Calu3 (cell line): ENCODE data around the gene USP32. TPM values are rescaled to one million over a fixed set of nuclear protein-coding genes. Genes with fewer than 3 reads are reported as not detected.
"Not testable (repeated sequence)": the region's sequence is repeated elsewhere in the genome, so short reads cannot be mapped to it uniquely, and the experiment has no call there.

ENCODE experiments used
- BruUV-seq: library from RNA; stranded (reverse); fragments of 400-500 nt; replicated peaks from 2 replicates; lab custom pipeline; 2021; lab: Mats Ljungman, UMichigan
- CTCF ChIA-PET: fragments of 300-600 bp; sonication (Branson Sonifier 250); formaldehyde crosslinking; loops from one replicate; lab custom pipeline; 2022; ENCODE audit warnings: antibody characterized with exemption; lab: Charles Lee
- DNase-seq: peaks from one replicate; pipeline ENCODE4 v3.0.0; 2022
- H3K27ac Mint-ChIP-seq: one replicate; pipeline ENCODE4 v1.8.0; 2022; ENCODE audit warnings: mixed read lengths; ENCODE audit not compliant: unreplicated experiment
- H3K27me3 Mint-ChIP-seq: one replicate; pipeline ENCODE4 v1.8.0; 2022; ENCODE audit warnings: mixed read lengths; ENCODE audit not compliant: unreplicated experiment
- H3K36me3 Mint-ChIP-seq: one replicate; pipeline ENCODE4 v1.8.0; 2022; ENCODE audit warnings: mild to moderate bottlenecking, moderate library complexity, mixed read lengths; ENCODE audit not compliant: insufficient read depth, unreplicated experiment
- H3K4me1 Mint-ChIP-seq: one replicate; pipeline ENCODE4 v1.8.0; 2022; ENCODE audit warnings: mild to moderate bottlenecking, low read depth, mixed read lengths; ENCODE audit not compliant: unreplicated experiment
- H3K4me3 Mint-ChIP-seq: one replicate; pipeline ENCODE4 v1.8.0; 2022; ENCODE audit warnings: mild to moderate bottlenecking, low read depth, moderate library complexity, mixed read lengths; ENCODE audit not compliant: unreplicated experiment
- H3K9me3 Mint-ChIP-seq: one replicate; pipeline ENCODE4 v1.8.0; 2022; ENCODE audit warnings: low read depth, mixed read lengths; ENCODE audit not compliant: unreplicated experiment
- CTCF ChIP-seq: fragments of 200-600 bp; IDR thresholded peaks from one replicate; pipeline ENCODE4 v1.8.0; 2022; ENCODE audit warnings: antibody characterized with exemption; ENCODE audit not compliant: unreplicated experiment
- intact Hi-C: fragments of 100-400 bp; cut with micrococcal nuclease; formaldehyde crosslinking; loops from one replicate; pipeline ENCODE4 v1.10.0; 2022; ENCODE audit not compliant: unreplicated experiment
- total RNA-seq: library from RNA; stranded (reverse); gene quantifications from 2 replicates; pipeline ENCODE4 v1.2.3, GENCODE V29; 2022

USP32 gene
- total RNA-seq, 1 experiment from 2014 or later: 29.6 TPM

DNA sequence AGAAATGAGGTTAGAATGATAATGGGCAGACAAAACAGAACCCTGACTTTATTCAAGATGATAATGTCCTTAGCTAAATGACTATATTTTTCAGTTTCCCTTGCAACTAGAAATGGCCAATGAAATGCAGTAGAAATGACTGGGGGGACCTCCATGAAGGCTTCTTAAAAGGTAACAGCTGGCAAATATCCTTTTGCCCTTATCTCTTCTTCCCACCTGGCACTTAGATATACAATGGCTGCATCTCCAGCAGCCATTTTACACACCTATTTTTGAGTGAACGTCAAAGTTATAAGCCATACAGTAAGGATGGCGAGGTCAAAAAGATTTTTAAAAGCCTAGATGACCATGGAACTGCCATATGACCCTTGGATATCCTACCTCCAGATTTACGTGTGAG is 39.9 kb downstream of the USP32 start:
- Mint-ChIP-seq H3K9me3 (no peaks in the 10 kb centered on the region), H3K4me3 (no peak overlapping the region), H3K27ac (no peak overlapping the region), H3K4me1 (no peaks in the 10 kb centered on the region), H3K27me3 (no peaks in the 10 kb centered on the region), H3K36me3 (no peaks in the 10 kb centered on the region)
- no peak for DNase-seq
- intact Hi-C loops: no loop called here
- TF ChIP-seq CTCF: no peak
- BruUV-seq: no TSS peak
- CTCF ChIA-PET: no interaction called here

DNA sequence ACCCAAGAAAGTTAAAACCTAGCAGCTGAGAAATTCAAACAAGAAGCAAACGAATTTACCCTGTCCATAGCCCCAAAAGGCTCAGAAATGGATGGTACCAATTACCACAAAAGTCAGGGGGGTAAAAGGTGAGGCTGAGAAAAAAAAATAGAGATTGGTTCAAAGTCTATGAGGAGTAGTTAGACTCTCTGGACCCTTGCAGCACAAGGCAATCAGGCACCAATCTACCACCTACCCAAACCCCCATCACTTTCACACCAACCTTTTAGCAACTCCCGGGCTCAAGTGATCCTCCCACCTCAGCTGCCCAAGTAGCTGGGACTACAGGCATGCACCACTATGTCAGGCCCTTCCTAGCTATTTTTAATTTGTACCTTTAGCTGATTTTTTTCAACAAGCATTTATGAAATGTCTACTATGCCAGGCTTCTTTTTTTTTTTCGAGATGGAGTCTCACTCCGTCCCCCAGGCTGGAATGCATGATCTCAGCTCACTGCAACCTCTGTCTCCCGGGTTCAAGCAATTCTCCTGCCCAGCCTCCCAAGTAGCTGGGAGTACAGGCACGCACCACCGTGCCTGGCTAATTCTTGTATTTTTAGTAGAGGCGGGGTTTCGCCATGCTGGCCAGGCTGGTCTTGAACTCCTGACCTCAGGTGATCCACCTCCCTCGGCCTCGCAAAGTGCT is 40.8 kb downstream of the USP32 start:
- Mint-ChIP-seq H3K27me3 (no peaks in the 10 kb centered on the region), H3K4me1 (no peaks in the 10 kb centered on the region), H3K27ac (no peak overlapping the region), H3K9me3 (no peaks in the 10 kb centered on the region), H3K4me3 (no peak overlapping the region), H3K36me3 (no peaks in the 10 kb centered on the region)
- CTCF ChIA-PET: no interaction called here
- no peak for TF ChIP-seq CTCF
- intact Hi-C loops: no loop called here
- BruUV-seq: no TSS peak
- no peak for DNase-seq

DNA sequence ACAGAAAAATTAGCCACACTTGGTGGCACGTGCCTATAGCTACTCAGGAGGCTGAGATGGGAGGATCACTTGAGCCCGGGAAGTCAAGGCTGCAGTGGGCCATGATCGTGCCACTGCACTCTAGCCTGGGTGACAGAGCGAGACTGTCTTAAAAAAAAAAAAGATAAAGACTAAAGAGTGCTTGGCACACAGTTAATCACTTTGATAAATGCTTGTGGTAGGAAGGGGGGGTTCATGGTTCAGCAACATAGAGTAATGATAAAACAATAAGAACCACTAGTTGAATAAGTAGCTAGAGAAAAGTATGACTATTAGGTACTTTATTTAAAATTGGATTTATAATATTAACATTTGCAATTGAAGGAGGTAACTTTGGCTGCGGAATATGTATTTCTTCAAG is 43.3 kb downstream of the USP32 start:
- BruUV-seq: no TSS peak
- Mint-ChIP-seq H3K27me3 (no peaks in the 10 kb centered on the region), H3K4me1 (no peaks in the 10 kb centered on the region), H3K27ac (no peak overlapping the region), H3K36me3 (no peaks in the 10 kb centered on the region), H3K9me3 (no peaks in the 10 kb centered on the region), H3K4me3 (no peak overlapping the region)
- TF ChIP-seq CTCF: no peak
- DNase-seq: no peak
- CTCF ChIA-PET: no interaction called here
- intact Hi-C loops: no loop called here

DNA sequence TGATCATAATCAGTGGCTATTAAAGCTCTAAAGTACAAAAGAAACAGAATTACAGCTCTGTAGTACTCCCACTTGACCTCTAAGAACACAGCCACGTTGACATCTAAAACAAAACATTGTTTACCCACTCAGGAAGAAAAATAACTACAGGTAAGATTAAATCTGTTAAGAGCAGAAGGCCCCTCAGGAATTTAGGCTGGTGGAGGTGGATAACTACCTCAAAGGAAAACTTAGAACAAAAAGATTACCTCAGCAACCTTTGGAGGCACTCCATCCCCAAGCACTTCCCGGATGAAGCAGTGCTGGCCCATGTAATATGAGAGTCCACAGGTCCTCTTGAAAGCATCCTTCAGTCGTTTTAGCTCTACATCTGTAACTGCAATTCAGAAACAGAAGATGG is 46.7 kb downstream of the USP32 start:
- no TSS peak for BruUV-seq
- DNase-seq: no peak
- peaks cover 8% of the 10 kb centered on the region for H3K4me1 Mint-ChIP-seq
- no peaks in the 10 kb centered on the region for H3K27me3 Mint-ChIP-seq
- no peak overlapping the region for H3K4me3 Mint-ChIP-seq
- no peak overlapping the region for H3K27ac Mint-ChIP-seq
- CTCF ChIA-PET: no interaction called here
- H3K36me3 Mint-ChIP-seq: peaks cover 13% of the 10 kb centered on the region
- H3K9me3 Mint-ChIP-seq: no peaks in the 10 kb centered on the region
- no peak for TF ChIP-seq CTCF
- intact Hi-C loops: no loop called here

DNA sequence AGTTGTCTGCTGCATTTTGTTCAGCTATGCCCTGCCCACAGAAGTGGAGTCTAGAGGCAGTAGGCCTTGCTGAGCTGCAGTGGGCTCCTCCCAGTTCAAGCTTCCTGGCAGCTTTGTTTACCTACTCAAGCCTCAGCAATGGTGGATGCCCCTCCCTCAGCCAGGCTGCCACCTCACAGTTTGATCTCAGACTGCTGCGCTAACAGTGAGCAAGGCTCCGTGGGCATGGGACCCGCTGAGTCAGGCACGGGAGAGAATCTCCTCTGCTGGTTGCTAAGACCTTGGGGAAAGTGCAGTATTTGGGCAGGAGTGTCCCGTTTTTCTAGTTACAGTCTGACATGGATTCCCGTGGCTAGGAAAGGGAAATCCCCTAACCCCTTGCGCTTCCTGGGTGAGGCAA is 49.4 kb downstream of the USP32 start:
- peak; percentile 52 for DNase-seq
- H3K27ac Mint-ChIP-seq: not testable (repeated sequence)
- peaks cover 13% of the 10 kb centered on the region for H3K36me3 Mint-ChIP-seq

More for the DNA sequence above, 49.4 kb downstream of the USP32 start:
- H3K4me1 Mint-ChIP-seq, H3K9me3 Mint-ChIP-seq, H3K27me3 Mint-ChIP-seq, BruUV-seq, intact Hi-C loops: not testable (repeated sequence)
- CTCF ChIA-PET: interaction anchor here (0.8 to 1.5 kb wide), 2 partner anchors 112 to 298 kb away, joined by 3 to 7 read pairs; no protein-coding TSS in a partner anchor
- H3K4me3 Mint-ChIP-seq: peak overlapping the region; percentile 40
